Stimulated activated naive B cell treated with anti-CD40 and anti-IgM and Interleukin-4, amounts not matched to agents 10 μg/mL and 1 μg/mL and 100 μg/mL, for 72 hours (primary cell): ENCODE data around the gene SERTAD4.

Source experiments
- ATAC-seq, 2 donors: fragments of 150-1000 bp; cut with Tn5 transposase; replicated peaks; 2 replicates each; pipeline ENCODE4 v1.10.0; 2021; ENCODE audit warnings: moderate library complexity in 1 of 2
- DNase-seq: peaks from one replicate; pipeline ENCODE4 v3.0.0; 2021
- H3K27ac Mint-ChIP-seq: one replicate; pipeline ENCODE4 v1.8.0; 2022; ENCODE audit warnings: mild to moderate bottlenecking, mixed read lengths
- H3K27me3 Mint-ChIP-seq, 2 donors: one replicate each; pipeline ENCODE4 v1.8.0; 2022; ENCODE audit warnings: mixed read lengths in 2 of 2
- H3K36me3 Mint-ChIP-seq, 2 donors: one replicate each; pipeline ENCODE4 v1.8.0; 2022; ENCODE audit warnings: mixed read lengths in 2 of 2, mild to moderate bottlenecking in 1 of 2
- H3K4me1 Mint-ChIP-seq, 2 donors: one replicate each; pipeline ENCODE4 v1.8.0; 2022; ENCODE audit warnings: mixed read lengths in 2 of 2, mild to moderate bottlenecking in 1 of 2
- H3K4me3 Mint-ChIP-seq, 2 donors: one replicate each; pipeline ENCODE4 v1.8.0; 2022; ENCODE audit warnings: mild to moderate bottlenecking in 2 of 2, mixed read lengths in 2 of 2, moderate library complexity in 1 of 2
- H3K9me3 Mint-ChIP-seq, 2 donors: one replicate each; pipeline ENCODE4 v1.8.0; 2022; ENCODE audit warnings: mixed read lengths in 2 of 2, mild to moderate bottlenecking in 1 of 2

Gene SERTAD4

DNA sequence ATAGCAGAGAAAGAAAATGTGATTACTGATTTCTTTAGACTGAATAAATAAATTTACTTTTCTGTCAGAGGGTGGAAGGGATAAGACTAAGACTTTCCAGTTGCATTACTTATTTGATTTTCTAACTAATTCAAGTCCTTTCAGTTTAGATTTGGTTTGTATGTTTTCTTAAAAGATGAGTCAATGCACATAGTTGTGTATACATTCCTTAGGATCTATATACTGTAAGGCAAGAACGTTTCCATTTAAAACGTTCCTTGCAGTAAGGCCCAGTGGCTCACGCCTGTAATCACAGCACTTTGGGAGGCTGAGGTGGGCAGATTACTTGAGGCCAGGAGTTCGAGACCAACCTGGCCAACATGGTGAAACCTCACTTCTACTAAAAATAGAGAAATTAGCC is 14.5 kb upstream of the SERTAD4 start:
- Mint-ChIP-seq H3K27me3 (peaks cover 21 to 47% of the 10 kb centered on the region in 2 donors), H3K36me3 (no peaks in the 10 kb centered on the region), H3K9me3 (no peaks in the 10 kb centered on the region), H3K27ac (no peak overlapping the region), H3K4me3 (no peak overlapping the region), H3K4me1 (no peaks in the 10 kb centered on the region)
- DNase-seq = no peak
- no peak for ATAC-seq

DNA sequence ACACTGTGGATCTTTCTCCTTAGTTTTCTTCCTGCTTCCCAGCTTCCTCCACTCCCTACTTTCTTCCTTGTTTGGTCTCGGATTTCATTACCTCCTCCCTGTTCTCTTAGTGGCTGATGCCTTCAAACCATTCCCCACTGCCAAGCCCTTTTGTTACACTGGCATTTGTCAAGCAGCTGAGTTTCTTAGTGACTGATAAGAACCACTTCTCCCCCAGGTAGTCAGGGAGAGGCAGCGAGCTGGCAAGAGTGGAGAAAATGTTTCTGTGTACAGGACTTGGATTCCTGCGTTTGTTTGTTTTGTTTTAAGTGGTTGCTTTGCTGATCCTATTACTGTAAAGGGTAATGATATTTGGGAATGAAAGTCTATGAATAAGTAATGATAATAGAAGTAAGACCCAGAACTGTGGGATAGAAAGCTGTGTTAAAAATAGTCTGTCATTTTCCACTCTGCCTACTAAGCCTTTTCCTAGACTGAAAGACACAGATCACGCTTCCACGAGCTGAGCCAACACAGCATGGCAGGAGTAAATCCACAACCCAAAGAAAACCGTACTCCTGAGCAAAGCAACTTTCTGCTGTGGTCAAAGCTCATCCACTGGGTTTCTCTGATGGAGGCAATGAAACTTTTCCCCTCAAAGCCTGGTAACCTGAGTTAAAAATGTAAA is 10.1 kb upstream of the SERTAD4 start:
- no peak for DNase-seq
- Mint-ChIP-seq H3K4me3 (no peak overlapping the region), H3K36me3 (no peaks in the 10 kb centered on the region), H3K9me3 (peaks cover 0 to 1% of the 10 kb centered on the region in 2 donors), H3K4me1 (no peaks in the 10 kb centered on the region), H3K27me3 (peaks cover 8 to 12% of the 10 kb centered on the region in 2 donors), H3K27ac (no peak overlapping the region)
- ATAC-seq = no peak

DNA sequence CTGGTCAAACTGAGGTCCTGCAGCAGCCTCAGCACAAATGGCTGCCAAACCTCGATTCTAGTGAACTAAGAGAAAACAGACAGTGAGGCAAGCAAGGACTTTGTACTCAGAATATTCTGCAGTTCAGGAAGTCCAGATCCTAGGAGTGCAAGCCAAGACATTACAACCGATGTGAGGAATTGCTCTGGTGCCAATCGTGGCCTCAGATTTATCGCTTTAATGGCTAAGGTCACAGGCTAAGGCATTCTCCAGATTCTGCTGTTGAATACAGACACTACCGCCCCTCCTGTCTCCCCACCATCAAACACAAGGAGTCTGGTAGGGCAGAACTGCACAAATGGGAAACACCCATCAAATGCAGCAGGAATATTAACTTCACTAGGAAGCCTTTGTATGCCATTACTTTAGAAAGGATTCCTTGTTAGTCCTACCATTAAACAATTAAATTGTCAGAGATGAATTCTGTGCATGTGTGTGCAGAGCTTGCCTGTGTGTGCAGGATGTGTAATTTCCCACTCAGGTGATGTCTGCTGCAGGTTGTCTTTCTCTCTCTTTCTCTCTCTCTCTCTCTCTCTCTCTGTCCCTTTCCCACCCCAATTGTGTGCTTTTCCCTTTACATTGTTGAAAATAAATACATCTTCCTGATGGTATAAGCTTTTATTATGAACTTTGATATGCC is 9.2 kb upstream of the SERTAD4 start:
- peaks cover 6 to 11% of the 10 kb centered on the region in 2 donors for H3K27me3 Mint-ChIP-seq
- no peak overlapping the region for H3K27ac Mint-ChIP-seq
- H3K4me3 Mint-ChIP-seq = no peak overlapping the region
- ATAC-seq = no peak
- H3K9me3 Mint-ChIP-seq = peaks cover 0 to 1% of the 10 kb centered on the region in 2 donors
- H3K4me1 Mint-ChIP-seq = no peaks in the 10 kb centered on the region
- DNase-seq = no peak
- no peaks in the 10 kb centered on the region for H3K36me3 Mint-ChIP-seq

DNA sequence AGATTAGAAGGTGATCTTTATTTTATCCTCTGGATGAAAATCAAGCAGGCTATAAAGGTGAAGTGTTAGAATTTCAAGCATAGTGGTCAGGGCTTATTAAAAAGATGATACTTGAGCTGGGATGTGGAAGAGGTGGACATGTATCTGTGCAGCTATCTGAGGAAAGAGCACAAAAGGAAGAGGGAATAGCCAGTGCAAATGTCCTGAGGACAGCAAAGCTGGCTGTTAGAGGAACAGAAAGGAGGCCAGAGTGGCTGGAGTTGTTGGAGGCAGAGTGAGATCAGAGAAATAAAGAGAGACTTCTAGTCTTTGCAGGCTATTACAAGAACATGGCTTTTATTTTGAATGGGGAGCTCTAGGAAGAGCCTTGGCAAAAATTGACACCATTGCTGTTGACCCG is 4.4 kb upstream of the SERTAD4 start:
- DNase-seq = no peak
- no peak overlapping the region for H3K4me3 Mint-ChIP-seq
- peaks cover 0 to 1% of the 10 kb centered on the region in 2 donors for H3K9me3 Mint-ChIP-seq
- no peak overlapping the region for H3K27ac Mint-ChIP-seq
- peaks cover 2 to 6% of the 10 kb centered on the region in 2 donors for H3K4me1 Mint-ChIP-seq
- H3K36me3 Mint-ChIP-seq = no peaks in the 10 kb centered on the region
- peaks cover 6 to 11% of the 10 kb centered on the region in 2 donors for H3K27me3 Mint-ChIP-seq
- no peak for ATAC-seq

DNA sequence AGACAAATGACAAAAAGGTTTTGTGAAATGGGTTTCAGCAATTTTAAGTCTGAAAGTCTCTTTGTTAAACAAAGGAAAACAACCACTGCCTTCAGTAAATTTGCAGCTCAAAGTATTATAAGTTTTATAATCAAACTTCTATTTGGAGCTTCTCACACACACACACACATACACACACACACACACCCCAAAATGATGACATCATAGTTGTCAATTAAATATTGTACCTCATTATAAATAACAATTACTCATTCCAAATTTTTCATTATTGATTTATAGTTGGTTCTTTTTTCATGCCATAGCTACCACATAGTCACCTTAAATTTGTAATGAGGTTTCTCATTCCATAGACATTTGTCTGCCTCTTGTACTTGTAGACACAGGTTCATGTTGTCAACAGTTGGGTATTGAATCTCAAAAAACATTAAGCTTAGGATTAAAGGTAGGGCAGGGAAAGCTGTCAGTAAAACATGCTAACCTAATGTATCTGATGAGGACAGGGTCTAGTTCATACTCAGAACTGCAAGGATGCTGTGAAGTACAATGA is 2.4 kb upstream of the SERTAD4 start:
- no peak overlapping the region for H3K27ac Mint-ChIP-seq
- H3K4me3 Mint-ChIP-seq = no peak overlapping the region
- H3K9me3 Mint-ChIP-seq = no peaks in the 10 kb centered on the region
- H3K27me3 Mint-ChIP-seq = peaks cover 17 to 18% of the 10 kb centered on the region in 2 donors
- H3K36me3 Mint-ChIP-seq = no peaks in the 10 kb centered on the region
- peaks cover 6 to 19% of the 10 kb centered on the region in 2 donors for H3K4me1 Mint-ChIP-seq
- ATAC-seq (no peak), DNase-seq (no peak)

DNA sequence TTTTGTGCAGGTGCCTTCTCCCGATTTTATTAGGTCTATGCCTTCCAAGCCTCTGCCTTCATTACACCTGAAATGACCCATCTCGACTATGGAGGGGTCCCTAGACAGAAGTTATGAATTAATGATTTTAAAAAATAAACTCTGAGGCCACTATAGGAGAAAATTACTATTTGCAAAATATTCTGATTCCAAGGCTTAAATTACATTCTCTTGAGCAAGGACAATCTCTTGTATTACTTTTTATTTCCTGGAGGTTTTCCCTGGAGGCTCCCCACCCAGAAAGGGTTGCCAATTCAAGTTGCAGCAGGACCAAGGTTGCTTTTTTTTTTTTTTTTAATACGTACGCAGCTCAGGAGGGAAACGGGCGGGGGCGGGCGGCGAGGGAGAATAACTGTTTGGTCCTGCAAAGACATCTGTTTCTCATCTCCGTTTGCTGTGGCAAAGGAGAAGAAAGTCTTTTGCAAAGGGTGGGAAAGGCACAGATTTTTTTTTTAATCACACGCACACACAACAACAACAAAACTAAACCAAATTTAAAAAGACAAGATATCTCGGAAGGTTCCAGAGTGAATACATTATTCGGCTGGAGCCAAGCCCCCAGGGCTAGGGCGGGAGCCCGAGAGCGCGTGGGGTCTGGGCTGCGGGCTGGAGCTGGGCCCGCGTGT is 618 bp upstream of the SERTAD4 start:
- peak overlapping the region; percentile 71 to 76 for H3K4me3 Mint-ChIP-seq

DNA sequence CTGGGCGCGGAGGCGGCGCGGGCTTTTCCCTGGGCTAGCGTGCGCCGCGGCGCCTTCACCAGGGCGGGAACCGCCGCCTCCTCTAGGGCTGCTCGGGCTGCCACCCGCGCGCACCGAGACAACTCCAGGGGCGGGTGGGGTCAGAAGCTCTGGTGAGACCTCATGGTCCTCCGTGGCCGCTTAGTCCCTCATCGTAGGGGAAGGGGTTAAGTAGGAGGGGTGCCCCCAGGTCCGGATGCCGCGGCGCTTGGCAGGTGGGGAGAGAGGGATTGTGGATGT is 559 bp downstream of the SERTAD4 start:
- H3K4me3 Mint-ChIP-seq = peak overlapping the region; percentile 66 to 71
- DNase-seq (no peak), ATAC-seq (peak; percentile 60 to 65)
- no peak overlapping the region for H3K27ac Mint-ChIP-seq
- H3K4me1 Mint-ChIP-seq = peaks cover 8 to 19% of the 10 kb centered on the region in 2 donors
- no peaks in the 10 kb centered on the region for H3K9me3 Mint-ChIP-seq
- no peaks in the 10 kb centered on the region for H3K36me3 Mint-ChIP-seq
- H3K27me3 Mint-ChIP-seq = peaks cover 39 to 45% of the 10 kb centered on the region in 2 donors

More for the DNA sequence above, 618 bp upstream of the SERTAD4 start:
- Mint-ChIP-seq H3K4me1 (peaks cover 6 to 19% of the 10 kb centered on the region in 2 donors), H3K9me3 (no peaks in the 10 kb centered on the region), H3K27ac (no peak overlapping the region), H3K27me3 (peaks cover 33 to 36% of the 10 kb centered on the region in 2 donors), H3K36me3 (no peaks in the 10 kb centered on the region)
- no peak for ATAC-seq
- DNase-seq = no peak

DNA sequence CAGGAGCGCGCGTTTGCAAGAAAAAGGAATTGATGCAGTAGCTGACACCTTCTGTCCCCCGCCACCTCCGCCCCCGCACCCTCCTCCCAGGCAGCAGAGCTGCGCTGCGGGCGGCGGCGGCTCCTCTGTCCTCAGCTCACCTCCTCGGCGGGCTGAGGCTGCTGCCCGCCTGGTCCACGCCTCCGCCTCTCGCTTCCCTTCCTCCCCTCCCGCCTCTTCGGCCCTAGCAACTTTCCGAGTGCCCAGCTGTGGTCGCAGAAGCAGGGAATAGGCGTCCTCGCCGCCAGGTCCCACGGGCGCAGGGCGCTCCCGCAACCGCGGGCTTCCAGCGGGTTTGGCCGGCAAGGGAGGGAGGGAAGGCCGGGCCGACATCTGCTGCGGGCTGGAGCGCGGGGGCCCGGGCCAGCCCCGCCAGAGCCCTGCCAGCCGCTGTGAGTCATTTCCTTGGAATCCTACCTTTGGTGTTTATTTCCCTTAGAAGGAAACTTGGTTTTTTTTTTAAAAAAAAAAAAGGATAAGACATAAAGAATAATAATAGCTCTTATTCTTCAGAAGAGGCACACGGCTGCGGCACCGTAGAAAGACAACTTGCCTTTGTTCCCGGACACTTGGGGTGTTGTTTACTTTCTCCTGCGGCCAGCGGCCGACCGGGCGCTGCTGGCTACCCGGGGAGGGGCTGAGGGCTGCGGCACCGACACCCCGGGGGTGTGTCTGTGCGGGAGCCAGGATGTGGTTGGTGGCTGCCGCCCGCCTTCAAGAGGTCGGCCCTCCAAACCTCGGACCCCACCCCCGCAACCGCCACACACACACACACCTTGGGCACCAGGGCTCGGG is 1.1 kb downstream of the SERTAD4 start:
- H3K27ac Mint-ChIP-seq = no peak overlapping the region
- ATAC-seq = peak; percentile 50 to 63
- peaks cover 39 to 45% of the 10 kb centered on the region in 2 donors for H3K27me3 Mint-ChIP-seq
- peak overlapping the region; percentile 66 to 71 for H3K4me3 Mint-ChIP-seq
- H3K36me3 Mint-ChIP-seq = no peaks in the 10 kb centered on the region
- H3K4me1 Mint-ChIP-seq = peaks cover 8 to 19% of the 10 kb centered on the region in 2 donors
- no peaks in the 10 kb centered on the region for H3K9me3 Mint-ChIP-seq
- no peak for DNase-seq

DNA sequence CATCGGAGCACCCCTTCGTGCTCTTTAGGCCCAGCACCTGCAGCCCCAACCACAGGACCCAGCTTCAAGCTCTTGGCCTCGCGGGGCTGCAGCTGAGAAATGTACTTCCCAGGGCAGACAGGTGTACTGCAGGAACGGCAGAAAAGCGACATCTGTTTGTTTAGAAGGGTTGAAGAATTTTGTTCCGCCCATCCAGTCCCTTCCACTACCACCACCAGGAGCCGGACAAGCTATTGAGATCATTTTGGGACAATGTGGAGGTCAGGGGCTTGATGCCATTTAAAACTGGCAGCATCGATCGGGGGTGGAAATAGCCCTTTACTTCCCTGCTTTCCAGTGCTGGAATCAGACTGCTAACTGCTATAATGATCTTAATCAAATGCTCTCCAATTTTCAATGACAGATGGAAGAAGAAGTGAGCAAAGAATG is 1.7 kb downstream of the SERTAD4 start:
- ATAC-seq (peak in 1 of 2 donors; percentile 18), DNase-seq (no peak)
- no peaks in the 10 kb centered on the region for H3K9me3 Mint-ChIP-seq
- H3K4me1 Mint-ChIP-seq = peaks cover 8 to 19% of the 10 kb centered on the region in 2 donors
- peaks cover 39 to 45% of the 10 kb centered on the region in 2 donors for H3K27me3 Mint-ChIP-seq
- H3K27ac Mint-ChIP-seq = no peak overlapping the region
- H3K4me3 Mint-ChIP-seq = peak overlapping the region; percentile 25 to 52
- H3K36me3 Mint-ChIP-seq = no peaks in the 10 kb centered on the region

DNA sequence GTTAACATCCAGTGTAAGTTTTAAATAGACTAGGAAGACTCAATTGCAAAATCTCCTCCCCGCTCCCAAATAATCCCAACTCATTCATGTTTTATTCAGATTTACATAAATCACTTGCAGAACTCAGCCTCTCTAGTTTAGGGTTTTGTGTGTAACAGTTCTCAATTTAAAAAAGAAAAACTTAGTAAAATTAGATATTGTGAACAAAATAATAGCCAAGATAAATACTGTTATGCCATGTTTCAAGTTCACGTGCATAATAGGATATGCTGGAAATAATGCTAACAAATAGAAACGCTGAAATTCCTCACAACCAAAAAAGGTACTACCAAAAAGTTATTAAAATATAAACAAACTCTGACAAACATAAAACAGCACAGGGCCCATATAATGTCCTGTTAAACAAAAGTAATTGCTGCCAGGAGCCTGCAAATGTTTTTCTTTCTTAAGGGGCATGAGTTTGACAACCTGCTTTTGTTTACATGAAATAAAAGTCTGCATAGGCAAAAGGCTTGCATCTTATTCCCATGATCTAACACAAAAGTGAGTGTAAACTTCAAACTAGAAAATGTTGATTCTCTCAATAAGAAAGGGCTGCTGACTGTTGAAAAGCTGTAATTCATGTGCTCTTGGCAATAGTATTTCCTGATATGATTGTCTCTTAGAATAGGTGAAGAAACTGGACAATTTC is 2.9 kb downstream of the SERTAD4 start:
- H3K4me3 Mint-ChIP-seq = no peak overlapping the region
- no peak overlapping the region for H3K27ac Mint-ChIP-seq
- H3K4me1 Mint-ChIP-seq = peaks cover 8 to 19% of the 10 kb centered on the region in 2 donors
- H3K36me3 Mint-ChIP-seq = no peaks in the 10 kb centered on the region
- peaks cover 47 to 54% of the 10 kb centered on the region in 2 donors for H3K27me3 Mint-ChIP-seq
- no peak for DNase-seq
- ATAC-seq = no peak
- no peaks in the 10 kb centered on the region for H3K9me3 Mint-ChIP-seq

DNA sequence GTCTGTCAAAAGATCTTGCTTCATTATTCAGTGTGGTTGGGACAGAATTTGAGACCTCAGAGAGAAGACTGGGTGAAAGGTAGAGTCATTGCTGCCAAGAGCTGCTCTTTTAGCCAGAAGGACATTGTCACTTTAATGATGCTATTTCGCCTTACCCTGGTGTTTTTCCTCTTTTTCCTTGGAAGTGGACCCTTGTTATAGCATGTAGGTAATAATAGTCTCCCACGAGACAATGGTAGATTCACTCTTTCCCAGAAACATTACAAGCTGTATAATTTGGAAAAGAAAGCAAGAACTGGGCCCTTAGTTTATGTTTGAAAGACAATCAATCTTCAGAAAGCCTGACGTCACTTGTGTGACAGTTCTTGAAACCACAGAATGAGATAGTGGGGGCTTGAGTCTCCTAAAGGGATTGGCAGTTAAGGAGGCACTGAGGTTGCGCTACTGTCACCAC is 3.8 kb downstream of the SERTAD4 start:
- no peaks in the 10 kb centered on the region for H3K9me3 Mint-ChIP-seq
- peaks cover 8 to 19% of the 10 kb centered on the region in 2 donors for H3K4me1 Mint-ChIP-seq
- no peak for ATAC-seq
- H3K36me3 Mint-ChIP-seq = no peaks in the 10 kb centered on the region
- no peak for DNase-seq
- no peak overlapping the region for H3K4me3 Mint-ChIP-seq
- H3K27ac Mint-ChIP-seq = no peak overlapping the region
- H3K27me3 Mint-ChIP-seq = peaks cover 51 to 62% of the 10 kb centered on the region in 2 donors

DNA sequence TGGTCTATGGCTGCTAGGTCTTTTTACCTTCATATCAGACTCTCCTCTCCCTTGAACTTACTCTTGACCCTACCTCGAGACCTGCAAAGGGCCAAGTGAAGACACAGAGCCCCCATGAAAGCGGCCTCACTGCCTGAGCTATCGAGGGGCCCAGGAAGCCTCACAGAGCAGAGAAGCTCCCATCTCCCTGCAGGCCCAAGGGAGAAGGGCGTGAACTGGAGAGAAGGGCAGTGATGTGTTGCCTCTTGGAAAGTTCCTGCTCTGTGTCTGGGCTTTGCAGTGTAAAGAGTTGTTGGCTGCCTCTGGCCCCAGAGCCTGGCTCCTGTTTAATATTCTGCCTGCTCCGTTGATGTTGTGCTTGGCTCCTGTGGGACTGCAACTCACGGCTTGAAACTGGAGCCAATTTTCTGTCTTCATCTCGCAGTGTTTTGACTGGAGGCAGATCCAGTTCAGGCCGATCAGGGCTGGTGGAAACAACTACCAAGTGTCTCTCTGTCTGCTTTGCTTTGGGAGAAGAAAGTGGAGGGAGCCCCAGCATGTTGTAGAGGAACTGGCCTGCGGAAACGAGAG is 4.3 kb downstream of the SERTAD4 start:
- no peaks in the 10 kb centered on the region for H3K9me3 Mint-ChIP-seq
- no peaks in the 10 kb centered on the region for H3K36me3 Mint-ChIP-seq
- no peak overlapping the region for H3K4me3 Mint-ChIP-seq
- H3K27me3 Mint-ChIP-seq = peaks cover 55 to 65% of the 10 kb centered on the region in 2 donors
- ATAC-seq = no peak
- no peak for DNase-seq
- H3K4me1 Mint-ChIP-seq = peaks cover 8 to 18% of the 10 kb centered on the region in 2 donors
- no peak overlapping the region for H3K27ac Mint-ChIP-seq

DNA sequence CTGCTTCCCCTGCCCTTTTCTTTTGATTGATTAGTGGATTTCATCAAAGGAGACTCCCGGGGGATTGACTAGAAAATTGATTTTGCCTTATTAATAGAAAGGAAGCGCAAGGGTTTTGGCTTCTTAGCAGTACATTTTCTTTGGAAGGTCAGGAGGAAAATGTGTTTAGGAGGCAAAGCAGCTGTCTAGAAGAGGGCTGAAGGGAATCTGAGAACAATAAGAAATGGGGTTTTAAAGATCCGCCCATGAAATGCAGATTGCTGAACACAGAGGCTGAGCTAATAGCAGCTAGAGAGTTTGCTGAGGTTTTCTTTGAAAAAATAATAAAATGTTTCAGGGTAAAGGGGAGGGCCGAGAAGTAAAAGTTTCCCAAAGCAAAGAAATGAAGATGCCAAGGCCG is 4.9 kb downstream of the SERTAD4 start:
- Mint-ChIP-seq H3K4me3 (no peak overlapping the region), H3K27me3 (peaks cover 52 to 66% of the 10 kb centered on the region in 2 donors), H3K9me3 (no peaks in the 10 kb centered on the region), H3K4me1 (peaks cover 6 to 13% of the 10 kb centered on the region in 2 donors), H3K27ac (no peak overlapping the region), H3K36me3 (no peaks in the 10 kb centered on the region)
- DNase-seq = no peak
- ATAC-seq = no peak
